ENCODE data around the gene MAGIX.
A peak's percentile ranks its signal among the peaks of the same experiment; 100 is the strongest.
"Not testable (repeated sequence)": the region's sequence is repeated elsewhere in the genome, so short reads cannot be mapped to it uniquely, and the experiment has no call there.

MAGIX gene

DNA sequence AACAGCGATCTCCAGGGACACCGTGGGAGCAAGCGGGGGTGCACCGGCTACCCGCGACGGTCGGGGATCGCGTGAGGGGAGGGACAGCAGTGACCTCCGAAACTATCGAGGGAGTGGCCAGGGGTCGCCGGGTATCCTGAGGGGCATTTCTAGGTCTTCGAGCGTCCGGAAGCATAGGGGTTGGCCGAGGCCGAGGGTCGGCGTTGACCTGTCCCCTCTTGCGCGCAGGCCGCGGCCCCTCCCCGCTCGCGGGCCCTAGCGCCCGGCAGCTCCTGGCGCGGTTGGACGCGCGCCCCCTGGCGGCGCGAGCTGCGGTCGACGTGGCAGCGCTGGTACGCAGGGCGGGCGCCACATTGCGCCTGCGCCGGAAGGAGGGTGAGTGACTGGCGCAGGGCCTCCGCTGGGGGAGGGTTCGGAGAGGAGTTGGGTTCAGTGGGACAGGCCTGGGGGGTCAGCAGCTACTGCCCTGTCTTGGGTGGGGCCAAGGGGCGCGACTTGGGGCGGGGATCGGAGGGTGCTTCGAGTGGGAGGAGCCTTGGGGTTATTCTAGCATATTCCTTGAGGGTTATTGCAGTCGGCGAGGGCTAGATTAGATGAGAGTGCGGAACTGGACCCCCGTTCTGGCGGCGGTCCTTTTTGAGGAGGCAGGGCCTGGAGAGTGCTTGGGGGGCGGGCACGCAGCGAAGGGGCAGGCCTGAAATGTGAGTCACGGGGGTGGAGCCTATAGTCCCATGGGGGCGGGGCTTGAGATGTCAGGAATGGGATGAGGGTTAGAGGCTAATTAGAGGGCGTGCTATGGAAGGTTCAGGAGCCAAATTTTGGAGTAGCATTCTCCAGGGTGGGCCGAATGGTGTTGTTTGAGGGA, 1.2 kb downstream of the MAGIX start:
- peak; percentile 35 for DNase-seq

DNA sequence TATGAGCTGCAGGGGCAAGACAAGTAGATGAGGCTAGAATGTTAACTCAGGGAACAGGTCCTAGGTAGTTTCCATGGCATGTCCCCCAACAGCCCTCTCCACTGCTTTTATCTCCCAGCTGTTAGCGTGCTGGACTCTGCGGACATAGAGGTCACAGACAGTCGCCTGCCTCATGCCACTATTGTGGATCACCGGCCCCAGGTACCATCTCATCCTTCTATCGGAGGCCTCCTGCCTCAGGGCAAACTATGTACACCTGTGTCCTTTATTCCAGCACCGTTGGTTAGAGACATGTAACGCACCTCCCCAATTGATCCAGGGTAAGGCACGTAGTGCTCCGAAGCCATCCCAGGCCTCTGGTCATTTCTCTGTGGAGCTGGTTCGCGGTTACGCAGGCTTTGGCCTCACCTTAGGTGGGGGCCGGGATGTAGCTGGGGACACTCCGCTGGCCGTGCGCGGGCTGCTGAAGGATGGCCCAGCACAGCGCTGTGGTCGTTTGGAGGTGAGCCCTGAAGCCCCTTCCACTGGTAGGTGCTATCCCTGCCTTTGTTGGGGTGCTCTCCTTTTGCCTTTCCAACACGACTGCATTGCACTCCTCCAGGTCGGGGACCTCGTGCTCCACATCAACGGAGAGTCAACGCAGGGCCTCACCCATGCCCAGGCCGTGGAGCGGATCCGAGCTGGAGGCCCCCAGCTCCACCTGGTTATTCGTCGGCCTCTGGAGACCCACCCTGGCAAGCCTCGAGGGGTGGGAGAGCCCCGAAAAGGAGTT, 2.2 kb downstream of the MAGIX start:
- no peak for DNase-seq

DNA sequence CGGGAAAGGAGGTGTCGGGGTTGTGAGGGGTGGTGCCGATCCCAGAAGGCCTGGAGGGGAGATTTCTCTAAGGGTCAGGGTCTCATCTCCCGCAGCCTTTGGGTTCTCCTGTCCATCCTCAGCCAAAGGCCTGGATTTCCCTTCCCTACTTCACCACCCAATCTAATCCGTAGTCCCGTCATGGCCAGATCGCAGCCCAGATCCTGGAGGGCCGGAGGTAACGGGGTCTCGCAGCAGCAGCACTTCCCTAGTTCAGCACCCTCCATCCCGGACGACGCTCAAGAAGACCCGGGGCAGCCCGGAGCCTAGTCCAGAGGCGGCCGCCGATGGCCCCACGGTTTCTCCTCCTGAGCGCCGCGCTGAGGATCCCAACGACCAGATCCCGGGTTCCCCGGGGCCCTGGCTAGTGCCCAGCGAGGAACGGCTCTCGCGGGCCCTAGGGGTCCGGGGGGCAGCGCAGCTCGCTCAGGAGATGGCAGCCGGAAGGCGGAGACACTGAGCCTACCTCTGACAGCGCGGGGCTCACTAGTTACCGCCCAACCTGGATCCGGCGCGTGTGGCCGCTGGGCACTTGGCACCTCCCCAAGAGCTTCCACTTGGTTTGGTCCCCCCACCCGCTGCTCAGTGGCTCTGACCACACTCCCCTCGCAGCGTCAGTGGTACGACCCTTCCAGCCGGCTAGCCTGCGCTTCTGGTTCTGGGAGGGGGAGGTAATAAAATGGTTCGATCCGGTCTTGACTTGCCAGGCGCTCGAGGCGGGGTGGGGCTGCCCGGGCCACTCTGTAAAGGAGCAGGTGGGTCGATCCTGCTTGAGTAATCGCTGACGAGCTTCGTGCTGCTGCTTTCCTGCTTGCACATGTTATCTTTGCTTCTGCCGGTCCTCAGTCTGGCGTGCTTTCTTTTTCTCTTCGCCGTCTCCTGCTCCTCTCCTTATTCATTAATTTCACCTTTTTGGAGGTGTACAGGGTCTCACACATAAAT, 3.6 kb downstream of the MAGIX start:
- peak; percentile 59 for DNase-seq

DNA sequence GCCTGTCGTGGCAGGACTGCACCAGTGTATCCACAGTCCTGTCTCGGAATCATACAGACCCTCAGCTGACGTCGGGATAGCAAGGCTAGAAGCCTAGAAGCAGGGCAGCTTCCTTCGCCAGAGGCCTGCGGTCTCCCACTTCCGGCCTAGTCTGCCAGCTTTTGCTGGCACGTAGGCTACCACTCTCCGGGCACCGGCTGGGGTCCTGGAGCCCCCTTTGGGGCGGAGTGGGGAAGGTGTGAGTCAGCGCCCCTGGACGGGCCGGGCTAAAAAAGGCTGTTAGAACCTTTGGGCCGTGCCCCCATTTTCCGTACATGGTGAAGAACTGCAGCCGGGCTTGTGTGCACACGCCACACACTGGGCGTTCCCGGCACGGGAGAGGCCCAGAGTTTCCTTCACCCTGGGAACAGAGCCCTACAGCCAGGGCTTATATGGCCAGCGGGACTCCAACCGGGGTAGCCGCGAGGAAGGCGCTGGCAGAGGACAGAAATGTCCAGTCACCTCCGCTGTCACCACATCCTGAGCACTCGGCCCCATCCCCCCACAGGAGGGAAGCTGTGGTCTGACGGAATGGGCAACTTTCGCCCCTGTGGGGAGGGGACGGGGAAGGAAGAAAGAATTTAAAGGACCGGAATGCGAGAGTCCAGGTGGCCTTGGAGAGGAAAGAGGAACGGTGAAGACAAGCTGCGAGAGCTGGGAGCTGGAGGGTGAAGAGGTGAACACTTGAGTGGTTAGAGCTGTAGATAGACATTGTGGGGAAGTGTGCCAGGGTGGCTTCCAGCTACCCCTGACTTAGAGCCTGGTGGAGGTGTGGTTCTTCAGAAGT, 4.6 kb downstream of the MAGIX start:
- no peak for DNase-seq

DNA sequence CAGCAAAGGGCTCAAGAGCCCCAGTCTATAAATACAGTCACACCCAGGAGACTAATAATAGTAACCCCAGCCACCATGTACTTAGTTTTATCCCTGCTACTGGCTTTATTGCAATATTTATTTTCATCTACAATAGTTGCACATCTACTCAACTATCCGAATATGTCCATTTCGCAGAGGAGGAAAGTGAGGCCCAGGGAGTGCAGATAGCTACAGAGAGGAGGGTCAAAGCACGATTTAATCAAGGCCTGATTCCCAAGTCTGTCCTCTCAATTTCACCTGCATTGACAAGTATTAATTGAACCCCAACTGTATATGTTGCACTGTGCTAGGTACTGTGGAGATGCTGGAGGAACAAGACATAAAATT, 5.2 kb downstream of the MAGIX start:
- no peak for DNase-seq

DNA sequence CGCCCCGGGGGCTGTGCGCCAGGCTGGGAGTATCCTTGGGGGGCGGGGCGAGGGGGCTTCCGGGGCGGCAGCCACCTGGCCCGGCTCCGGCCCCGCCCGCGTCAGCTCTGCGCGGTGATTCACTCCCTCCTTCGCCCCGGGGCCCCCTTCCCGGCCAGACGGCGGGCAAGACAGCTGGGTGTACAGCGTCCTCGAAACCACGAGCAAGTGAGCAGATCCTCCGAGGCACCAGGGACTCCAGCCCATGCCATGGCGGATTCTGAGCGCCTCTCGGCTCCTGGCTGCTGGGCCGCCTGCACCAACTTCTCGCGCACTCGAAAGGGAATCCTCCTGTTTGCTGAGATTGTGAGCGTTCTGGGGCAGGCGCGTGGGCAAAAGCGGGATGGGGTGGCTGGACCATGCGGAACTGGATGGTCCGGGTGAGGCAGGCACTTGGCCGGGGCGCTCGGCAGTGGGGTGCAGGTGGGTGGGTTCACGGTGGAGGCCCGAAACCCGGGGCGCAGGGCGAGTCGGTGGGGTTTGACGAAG, 9.3 kb downstream of the MAGIX start, which contains the start of gene PLP2:
PLP2 (plus strand) TSS at position 147 of the 528 bp plus-strand sequence; CDS start at position 250, 103 bp downstream.
- DNase-seq: no peak

DNA sequence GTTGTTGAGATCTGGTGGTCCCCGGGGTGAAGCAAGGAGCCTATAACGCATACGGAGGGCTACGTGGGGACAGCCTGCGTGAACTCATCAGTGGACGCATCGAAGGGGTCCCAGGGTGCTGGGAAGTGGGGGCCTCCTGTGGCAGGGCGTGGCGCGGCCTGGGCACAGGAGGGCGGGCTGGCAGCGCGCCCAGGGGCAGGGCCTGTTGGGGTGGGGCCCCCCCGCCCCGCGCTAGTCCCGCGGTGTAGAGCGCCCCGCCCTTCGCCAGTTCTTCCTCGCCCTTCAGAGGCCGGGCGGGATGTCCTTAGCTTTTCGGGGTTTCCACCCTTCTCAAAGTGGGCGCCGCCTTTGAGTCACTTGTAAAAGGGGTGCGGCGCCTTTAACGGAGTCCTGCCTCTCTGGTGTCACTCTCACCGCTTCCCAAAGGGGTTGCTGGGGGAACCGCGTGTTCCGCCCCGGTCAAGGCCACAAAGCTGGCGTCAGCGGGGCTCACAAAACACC, 9.8 kb downstream of the MAGIX start:
- no peak for DNase-seq

DNA sequence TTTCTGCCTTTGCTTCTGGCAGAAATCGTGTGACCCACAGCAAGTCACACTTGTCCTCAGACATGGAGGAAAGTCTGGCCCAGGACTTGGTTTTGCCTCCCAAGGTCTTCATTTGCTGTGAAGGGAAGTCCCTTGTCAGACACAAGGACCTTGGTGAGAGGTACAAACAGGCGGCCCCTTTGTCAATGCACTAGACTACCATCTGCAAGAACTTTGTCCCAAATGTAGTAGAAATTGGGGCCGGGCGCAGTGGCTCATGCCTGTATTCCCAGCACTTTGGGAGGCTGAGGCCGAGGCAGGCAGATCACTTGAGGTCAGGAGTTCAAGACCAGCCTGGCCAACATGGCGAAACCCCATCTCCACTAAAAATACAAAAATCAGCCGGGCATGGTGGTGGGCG, 11.0 kb downstream of the MAGIX start:
- DNase-seq: not testable (repeated sequence)

DNA sequence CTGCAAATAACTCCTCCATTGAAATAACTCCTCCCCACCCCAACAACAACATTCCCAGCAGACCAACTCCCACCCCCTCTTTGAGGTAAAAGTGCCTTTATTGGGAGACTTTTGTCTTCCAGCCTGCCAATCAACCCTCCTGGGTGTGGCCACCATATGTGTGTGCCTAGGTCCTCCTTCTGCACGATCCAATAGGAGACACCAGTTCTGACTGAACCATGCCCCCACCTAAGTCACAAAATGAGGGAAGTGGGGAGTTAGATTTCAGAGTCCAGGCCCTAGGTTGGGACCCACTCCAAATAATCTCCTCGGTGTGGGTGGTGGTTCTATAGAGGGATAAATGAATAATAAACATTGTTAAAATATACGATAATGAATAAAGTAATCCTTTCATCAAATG, 12.2 kb downstream of the MAGIX start:
- DNase-seq: no peak

DNA sequence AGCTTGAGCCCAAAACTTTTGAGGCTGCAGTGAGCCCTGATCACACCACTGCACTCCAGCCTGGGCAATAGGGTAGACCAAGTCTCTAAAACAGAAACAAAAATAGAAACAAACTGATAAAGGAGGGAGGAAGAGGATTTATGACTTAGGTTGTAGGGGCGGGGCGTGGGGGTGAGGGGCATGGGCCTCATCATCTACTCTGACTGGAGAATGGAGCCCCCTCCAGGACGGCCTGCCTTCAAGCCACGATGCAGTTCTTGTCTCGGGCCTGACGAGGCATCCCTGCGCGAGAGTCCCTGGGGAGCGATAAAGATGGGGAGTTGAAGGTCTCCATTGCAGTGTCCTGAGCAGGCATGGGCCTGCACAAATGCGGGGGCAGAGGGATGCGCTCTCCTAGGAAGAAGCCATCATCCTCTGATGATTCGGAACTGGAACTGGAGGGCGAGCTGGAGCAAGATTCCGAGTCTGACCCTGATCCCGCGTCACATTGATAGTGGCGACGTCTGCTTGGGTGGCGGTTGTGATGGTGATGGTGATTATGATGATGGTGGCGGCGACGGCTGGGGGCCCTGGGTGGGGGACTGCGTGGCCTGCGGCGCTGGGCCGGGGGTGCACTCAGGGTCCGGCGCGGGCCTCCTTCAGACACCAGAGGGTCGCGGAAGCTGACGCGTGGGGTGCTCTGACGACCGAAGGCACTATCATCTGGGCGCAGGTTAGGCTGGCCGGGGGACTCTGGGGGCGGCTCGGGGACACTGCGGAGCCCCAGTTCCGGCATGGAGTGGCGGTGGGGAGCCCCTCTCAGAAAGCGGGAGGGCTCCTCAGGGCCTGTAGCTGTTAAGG, 13.1 kb downstream of the MAGIX start:
- no peak for DNase-seq

DNA sequence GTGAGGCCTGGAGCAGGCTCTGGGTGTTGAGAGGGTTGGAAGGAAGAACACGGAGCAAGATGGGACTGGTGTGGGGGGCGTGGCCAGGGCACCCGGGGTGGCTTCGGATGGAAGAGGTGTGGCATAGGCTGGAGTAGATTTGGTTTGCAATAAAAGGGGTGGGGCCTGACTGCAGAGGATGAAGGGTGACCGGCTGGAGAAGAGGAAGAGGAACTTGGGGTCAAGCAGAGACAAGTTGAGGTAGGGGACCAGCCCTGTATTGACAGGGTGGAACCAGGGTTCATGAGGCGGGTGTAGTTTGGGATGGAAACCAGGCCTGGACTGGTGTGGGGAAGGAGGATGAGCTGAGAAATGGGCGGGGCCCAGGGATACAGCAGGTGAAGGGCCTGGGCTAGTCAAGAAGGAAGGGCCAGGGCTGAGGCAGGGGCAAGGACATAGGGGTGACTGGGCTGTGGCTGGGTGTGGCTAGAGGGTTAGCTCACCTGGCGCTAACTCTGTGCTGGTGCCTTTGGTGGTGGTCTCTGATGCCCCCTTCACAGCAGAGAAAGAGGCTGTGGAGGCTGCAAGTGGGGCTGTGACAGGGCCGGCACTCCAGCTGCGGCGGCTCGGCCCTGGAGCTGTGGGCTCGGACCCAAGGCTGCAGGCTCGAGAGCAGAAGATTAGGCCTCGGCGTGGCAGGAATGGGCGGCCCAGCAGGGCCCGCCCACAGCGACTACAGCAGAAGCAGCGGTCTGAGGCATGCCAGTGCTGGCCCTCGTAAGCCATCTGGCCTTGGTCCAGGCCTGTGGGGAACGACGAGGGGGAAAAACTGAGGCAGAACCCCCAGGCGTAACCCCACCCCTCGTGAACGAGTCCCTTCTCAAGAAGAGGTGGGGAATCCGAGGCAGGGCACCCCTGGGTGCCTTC, 14.1 kb downstream of the MAGIX start:
- no peak for DNase-seq

DNA sequence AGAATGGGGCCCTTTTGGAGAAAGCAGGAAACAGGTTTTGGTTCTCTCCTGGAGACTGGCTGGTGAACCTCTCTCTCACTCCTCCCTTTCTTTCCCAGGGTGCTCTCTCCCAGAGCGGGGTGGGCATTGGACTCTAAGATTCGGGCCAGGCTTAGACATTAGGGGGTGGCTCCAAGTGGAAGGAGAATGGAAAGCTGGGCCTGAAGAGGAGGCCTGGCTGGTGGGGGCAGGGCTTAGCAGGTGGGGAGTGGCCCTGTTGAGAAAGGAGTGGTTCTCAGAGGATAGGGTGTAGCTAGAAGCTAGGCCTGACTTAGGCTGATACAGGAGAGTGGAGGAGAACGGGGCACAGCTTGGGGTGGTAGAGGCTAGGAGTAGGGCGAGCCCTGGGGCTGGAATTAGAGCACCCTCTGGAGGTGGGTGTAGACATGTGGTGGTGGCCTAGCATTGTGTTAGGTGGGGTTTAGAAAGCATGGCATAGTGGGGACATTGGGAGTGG, 14.8 kb downstream of the MAGIX start:
- DNase-seq: no peak

DNA sequence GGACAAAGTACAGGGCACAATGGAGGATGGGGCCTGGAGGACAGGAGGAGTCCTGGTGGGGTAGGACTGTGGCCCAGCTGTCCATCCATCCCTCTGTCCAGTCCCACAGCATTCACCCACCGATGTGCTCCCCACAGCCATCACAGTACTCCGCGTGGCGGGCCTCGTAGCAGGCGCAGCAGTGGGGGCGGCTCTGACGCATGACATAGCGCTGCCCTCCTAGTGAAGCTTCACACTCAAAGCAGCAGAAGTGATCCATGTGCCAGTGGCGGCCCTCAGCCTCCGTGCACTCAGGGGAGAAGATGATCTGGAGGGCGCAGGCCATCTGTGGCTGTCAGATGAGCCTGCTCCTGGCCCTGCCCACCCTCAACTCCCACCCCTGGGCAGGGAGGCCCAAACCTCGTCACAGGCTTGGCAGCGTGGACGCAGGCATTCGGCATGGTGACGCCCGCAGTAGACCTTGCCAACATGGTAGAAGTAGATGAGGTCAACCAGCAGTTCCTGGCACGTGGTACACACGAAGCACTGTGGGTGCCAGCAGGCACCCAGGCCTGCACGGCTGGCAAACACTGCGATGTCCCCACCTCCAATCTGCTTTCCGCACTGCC, 15.4 kb downstream of the MAGIX start:
- no peak for DNase-seq

DNA sequence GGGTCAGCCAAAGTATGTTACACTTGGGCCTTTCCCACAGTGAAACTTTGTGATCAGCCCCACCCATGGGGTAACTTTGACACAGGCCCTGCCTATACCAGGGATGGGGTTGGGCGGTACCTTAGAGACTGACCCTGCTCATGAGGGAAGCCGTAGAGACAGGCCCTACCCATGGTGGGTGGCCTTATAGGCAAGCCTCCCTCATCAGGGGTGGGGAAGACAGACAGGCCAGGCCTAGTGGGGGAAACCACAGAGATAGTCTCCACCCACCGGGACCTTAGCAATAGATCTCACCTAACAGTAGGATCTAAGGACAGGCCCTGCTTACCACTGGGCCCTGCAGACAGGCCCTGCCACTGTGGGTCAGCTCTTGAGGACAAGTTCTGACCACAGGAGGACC, 16.0 kb downstream of the MAGIX start:
- no peak for DNase-seq

DNA sequence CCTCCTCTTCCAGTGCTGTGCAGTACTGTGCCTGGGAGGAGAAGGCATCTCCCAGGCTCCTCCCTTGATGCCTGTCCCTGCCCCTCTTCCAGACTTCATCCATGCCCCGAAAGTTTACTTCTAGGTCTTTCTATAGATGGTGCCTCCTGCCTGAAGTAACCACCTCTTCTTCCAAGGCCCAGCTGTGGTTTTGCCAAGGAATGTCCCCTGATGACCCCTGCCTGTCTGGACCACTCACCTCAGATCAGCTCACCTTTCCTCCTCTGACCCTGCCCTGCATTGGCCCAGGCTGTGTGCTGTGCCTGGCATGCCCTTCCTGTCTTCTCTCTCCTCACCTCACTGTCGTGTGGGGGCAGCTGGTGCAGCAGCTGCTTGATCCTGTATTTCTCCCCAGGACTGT, 16.8 kb downstream of the MAGIX start:
- DNase-seq: no peak

DNA sequence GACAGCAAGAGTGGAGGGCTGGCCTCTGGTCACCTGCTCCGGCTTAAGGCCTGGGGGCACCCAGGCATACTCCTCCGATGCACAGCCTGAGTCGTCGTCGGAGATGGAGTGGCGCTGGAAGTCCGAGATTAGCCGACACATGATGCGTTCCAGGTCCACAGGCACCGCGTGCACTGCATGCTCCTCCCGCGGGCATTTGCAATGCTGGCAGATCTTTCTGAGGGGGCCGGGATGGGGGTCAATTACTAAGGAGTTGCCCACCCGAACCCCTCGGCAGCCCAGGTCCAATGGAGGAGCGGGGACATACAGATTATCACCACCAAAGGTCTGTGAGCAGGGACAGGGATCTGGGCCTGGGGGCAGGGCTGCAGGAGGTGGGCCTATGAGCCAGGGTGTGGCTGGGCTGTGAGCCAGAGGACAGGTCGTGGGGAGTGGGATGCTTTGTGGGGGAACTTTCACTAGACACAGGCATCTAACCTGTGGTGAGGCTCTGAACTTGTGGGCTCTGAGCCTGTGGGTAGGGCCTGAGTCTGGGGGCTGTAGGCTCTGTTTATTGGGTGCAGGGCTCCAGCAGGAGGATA, 21.2 kb downstream of the MAGIX start:
- no peak for DNase-seq

DNA sequence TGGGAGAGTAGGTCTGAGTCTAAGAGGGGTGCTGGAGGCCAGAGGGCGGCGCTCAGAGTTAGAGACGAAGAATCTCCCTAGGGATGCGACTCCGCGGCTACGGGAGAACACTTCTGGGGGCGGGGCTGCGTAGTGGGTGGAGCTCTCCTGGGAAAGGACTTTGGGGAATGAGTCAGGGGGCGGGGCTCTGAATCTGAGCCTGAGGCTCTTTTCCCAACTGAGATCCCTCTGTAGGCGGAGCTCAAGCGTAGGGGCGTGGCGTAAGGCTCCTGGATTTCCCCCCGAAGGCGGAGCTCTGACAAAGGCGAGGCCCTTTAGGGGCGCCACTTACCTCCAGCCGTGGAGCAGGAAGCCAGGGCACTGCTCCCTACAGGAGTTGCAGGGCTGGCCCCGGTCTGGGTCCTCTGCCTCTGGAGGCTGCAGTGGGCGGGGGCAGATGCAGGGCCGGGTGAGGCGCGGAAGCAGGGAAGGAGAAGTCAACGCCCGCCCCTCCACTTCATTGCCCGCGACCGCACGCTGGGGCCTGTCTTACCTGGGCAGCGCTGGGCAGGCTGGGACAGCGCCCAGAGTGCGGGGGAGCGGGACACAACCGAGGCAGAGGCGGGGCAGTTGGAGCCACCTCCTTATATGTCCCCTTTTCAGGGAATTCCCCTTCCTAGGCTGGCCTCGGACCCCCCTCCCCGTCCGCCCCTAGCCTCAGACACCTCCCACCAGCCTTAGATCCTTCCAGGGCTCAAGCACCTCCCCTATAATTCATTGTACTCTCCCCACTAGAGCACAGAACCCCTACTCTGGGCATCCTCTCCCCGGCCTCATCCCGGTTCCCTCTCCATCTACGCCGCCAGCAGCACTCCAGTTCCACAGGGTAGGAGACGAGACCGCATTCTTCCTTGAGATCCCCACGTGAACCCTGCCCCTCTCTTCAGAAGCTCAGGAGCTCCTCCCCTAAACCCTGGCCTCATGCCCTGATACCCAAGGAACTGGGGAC, 22.0 kb downstream of the MAGIX start:
- DNase-seq: peak; percentile 58

Data from NCI-H1436 treated with DMSO at 0.1 percent for 48 hours (cell line).